Left renal cortex interstitium (tissue), 4 donors: Measurements from ENCODE around the gene DACT1. TPM values are rescaled to one million over a fixed set of nuclear protein-coding genes. Genes with fewer than 3 reads are reported as not detected.

Experiments used
- DNase-seq, 4 donors: peaks; one replicate each; pipeline ENCODE4 v3.0.0-alpha.2; 2013; ENCODE audit warnings: low read depth in 4 of 4, low spot score in 2 of 4, missing footprints in 1 of 4
- polyA plus RNA-seq, 4 donors: library from polyadenylated mRNA; unstranded; fragments of 120-200 nt; gene quantifications; one replicate each; pipeline ENCODE4 v1.2.1, GENCODE V29; 2013; ENCODE audit not compliant: insufficient read length in 4 of 4

The DACT1 gene
- polyA plus RNA-seq, 4 donors: 25.6 to 41.7 (median 36.3) TPM

DNA sequence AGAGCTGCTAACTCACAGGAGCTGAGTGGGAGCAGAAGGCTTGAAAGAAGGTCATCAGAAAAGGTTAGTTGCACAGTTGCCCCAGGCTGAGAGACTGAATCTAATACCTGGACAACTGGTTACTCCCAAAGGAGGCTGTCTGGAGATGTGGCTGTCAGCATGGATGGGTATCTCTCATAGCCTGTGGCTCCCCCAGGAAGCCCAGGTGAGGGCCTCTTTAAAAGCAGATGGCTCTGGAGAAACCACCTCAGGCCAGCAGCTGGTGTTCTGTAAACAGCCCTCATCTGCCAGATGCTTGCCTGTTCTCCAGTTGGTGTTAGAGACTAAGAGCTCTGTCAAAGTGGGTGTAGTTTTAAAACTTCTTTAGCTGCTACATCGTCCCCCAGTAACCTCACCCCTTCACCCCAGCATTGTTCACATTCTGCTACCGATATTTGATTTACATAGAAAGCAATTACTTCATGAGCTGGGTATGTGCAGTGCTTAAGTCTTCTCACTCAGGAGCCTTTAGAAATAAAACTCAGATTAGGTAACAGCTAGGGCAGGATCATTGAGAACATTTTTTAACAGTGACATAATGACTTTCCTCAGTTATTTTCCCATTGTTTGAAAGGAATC is 25.8 kb downstream of the DACT1 start:
- DNase-seq: no peak

DNA sequence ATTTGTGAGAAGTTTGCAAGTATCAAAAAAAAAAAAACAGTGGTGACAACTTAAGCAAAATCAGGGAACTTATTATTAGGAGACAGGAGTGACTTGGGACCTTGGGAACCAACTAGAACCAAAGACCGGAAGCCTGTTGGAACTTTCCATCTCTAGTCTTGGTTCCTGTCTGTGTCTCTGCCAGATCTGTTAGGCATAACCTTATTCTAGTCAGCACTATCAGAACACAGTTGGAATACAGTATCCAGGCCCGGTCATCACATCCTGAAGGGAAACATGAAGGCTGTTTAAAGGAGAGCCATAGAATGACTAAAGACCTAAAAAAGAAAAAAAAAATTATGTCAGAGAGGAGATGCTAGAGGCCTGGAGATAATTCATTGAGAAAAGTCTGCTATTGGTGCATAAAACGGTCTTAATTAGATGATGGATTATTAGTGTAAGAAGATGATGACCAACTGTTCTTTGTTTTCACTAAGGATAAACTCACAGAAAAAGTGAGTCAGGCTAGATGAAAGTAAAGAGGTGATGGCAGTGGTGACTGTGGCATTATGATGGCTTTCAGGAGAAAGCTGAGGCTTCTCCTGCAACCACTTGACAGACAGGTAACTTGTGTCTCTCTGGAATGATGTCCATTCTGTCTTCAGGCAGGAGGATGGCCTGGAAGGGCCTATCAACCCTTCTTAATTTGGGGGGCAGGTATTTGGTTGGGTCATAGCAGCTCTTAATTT is 28.2 kb downstream of the DACT1 start:
- DNase-seq: no peak

- no peak for DNase-seq
Measured at GRCh38 chr14:58666737-58667136, 29.0 kb downstream of the DACT1 start.

DNA sequence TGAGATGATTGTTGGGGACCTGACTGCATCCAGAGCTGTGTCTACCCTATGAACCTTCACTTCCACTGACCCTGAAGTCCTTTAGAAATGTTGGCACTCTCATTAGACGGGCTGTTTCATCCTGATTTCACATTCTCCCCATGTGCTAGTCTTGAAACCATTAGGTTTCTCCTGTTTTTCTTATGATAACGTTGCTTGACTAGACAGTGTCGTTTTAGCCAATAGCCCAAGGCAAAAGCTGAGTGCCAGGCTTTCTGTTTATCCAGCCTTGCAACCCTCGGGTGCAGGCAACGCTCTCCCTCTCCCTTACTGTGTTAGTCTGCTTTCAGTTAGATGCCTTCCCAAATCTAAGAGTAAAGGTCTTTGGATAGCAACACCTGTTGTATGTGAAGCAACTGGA is 30.1 kb downstream of the DACT1 start:
- DNase-seq: no peak

DNA sequence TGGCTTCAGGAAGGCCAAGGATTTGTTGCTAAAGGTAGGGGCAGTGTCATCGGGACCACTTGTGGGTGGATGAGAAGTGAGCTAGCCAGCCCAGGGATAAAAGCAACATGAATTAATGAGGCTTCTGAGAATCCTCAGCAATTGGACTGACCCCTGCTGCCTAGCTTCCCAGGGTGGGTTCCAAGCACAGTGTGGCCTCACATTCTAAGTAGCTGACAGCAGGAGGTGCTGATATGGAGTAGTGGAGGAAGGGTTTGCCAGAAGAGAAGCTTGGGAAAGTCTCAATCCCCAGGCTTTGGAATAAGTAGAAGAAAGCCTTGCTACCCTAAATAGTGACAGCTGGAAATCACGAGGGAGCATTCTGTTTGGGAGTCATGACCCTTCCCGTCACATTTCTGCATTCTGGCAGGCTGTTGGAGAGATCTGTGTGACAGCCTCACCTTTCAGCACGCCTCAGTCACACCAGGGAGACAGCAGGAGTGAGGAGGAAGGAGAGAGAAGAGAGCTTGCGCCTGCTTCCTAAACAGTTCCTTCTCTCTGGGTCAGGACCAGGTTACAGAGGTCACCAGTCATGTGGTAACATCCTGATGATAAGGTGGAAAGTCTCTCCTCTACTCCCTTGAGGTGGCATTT is 31.2 kb downstream of the DACT1 start:
- DNase-seq: no peak

GRCh38 chr14:58669556-58670200 is 31.9 kb downstream of the DACT1 start:
- no peak for DNase-seq

GRCh38 chr14:58671024-58671423 is 33.3 kb downstream of the DACT1 start:
- DNase-seq: no peak

DNA sequence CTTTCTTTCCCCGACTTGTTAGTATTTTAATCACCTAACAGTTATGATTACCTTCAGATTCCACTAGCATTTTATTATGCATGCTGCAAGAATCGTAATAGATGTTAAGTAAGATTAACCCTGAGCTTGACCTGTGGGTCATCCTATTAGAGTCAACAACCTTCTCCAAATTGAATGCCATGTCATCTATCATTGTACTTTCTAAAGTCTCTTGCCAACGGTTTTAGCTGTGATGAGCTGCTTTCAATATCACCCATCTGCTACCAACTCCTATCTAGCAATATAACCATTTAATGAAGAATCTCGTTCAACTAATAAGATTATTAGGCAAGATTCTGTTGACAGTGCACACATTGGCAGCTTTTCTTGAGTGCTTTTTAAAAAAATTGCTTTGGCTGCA is 33.7 kb downstream of the DACT1 start:
- no peak for DNase-seq

- DNase-seq: no peak
Measured at GRCh38 chr14:58673722-58674121, 36.0 kb downstream of the DACT1 start.

DNA sequence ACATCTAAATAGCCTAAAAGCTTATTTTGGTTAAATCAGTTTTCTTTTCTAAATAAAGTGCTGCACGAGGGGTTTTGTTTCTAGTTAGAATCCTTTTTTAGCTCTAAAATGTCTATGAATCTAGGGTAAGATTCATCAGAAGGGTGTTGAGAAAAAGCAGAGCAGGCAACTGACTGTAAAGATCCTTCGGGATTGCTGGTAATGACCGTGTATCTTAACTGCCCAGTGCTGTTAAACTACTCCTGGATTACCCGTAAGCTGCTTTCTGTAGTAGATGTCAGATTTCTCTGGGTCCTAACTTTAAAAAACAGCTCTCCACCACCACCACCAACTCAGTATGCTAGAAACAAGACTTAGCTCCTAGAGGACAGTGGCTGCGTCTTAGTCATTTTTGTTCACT is 39.2 kb downstream of the DACT1 start:
- no peak for DNase-seq

GRCh38 chr14:58677517-58677916 is 39.8 kb downstream of the DACT1 start:
- no peak for DNase-seq

DNA sequence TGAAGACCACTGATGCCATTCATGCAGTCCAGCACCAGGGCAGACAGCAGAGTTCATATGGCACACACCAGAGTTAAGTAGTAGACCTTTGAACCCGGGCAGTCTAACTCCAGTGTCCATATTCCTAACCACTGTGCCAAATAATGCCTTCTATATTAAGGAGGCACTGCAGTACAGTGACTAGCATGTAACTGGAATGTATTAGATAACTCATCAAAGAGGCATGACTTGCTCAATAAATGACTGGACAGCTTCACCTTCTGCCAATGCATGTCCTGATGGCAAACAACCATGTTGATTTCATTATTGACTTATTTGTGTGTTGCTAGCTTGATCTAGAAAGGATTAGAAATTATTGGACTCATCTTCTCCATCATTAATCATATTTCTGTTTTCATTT is 40.2 kb downstream of the DACT1 start:
- no peak for DNase-seq

DNA sequence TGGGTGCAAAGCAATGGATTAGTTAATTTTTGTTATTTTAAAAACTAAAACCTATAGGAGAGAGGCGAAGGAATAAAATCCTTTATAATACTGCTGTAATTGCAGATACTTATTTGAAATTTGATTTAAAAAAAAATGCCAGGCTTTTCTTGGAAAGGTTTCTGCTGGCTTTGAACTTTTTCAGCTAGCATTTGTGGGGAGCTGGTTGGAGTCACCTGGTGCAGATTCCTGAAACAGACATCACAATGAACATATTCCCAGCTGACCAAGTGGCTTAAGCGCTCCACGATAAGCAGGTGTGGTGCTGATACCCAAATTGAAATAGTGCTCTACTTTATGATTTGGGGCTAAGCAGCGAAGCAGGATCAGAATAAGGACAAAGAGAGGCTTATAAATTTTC is 42.9 kb downstream of the DACT1 start:
- no peak for DNase-seq

DNA sequence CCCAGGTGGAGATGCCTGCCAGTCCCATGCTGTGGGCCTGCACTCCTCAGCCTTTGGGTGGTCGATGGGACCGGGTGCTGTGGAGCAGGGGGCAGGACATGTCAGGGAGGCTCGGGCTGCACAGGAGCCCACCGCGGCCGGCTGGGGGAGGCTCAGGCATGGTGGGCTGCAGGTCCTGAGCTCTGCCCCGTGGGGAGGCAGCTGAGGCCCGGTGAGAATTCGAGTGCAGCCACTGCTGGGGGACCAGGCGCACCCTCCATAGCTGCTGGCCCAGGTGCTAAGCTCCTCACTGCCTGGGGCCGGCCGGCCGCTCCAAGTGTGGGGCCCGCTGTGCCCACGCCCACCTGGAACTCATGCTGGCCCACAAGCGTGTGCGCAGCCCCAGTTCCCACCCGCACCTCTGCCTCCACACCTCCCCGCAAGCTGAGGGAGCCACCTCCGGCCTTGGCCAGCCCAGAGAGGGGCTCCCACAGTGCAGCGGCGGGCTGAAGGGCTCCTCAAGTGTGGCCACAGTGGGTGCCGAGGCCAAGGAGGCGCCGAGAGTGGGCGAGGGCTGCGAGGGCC is 49.6 kb downstream of the DACT1 start:
- no peak for DNase-seq

DNA sequence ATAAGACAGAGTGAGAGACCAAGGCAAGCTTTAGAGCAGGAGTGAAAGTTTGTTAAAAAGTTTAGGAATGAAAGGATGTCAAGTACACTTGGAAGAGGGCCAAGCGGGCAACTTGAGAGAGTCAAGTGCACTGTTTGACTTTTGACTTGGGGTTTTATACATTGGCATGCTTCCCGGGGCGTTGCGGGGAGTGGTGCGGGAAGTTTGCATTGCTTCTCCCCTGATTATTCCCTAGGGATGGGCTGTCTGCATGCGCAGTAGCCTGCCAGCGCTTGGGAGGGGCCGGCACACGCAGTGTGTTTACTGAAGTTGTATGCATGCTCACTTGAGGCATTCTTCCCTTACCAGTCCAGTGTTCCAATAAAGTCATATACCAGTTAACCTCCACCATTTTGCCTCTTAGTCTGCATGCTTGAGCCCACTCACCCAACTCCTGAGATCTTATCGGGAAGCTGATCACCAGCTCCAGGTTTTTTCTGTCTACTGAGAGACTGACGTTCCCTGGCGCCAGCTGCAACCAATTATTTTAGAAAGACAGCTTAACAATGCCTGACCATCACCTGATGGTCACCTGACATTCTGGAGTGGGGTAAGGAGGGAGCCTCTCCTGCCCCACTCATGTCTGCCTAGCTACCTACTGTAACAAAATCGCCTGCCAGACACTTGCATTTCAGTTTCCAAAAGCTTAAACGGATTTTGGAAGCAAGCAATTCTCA is 53.2 kb downstream of the DACT1 start:
- DNase-seq: no peak

DNA sequence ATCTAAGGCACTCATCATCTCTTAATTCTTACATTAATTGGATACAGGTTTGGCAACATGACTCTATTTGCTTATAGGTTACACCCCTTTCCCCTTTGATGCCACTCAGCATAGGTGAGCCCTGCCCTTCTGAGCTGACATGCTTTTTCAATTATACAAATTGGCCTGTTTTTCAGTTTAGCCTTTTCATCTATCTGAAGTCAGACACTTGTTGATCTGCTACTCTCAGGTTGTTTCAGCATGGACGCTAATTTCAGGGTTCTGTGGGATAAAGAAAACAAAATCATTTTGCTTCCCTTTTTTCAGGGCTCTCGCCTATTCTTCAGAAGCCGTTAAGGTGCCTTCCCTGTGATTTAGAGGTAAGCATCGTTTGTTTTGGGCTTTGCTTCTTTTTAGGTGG is 55.3 kb downstream of the DACT1 start:
- no peak for DNase-seq

GRCh38 chr14:58695514-58695913 is 57.8 kb downstream of the DACT1 start:
- no peak for DNase-seq

- no peak for DNase-seq
Measured at GRCh38 chr14:58697266-58697929, 59.6 kb downstream of the DACT1 start.
